ENCODE results near the gene BUB3.

Gene BUB3

DNA sequence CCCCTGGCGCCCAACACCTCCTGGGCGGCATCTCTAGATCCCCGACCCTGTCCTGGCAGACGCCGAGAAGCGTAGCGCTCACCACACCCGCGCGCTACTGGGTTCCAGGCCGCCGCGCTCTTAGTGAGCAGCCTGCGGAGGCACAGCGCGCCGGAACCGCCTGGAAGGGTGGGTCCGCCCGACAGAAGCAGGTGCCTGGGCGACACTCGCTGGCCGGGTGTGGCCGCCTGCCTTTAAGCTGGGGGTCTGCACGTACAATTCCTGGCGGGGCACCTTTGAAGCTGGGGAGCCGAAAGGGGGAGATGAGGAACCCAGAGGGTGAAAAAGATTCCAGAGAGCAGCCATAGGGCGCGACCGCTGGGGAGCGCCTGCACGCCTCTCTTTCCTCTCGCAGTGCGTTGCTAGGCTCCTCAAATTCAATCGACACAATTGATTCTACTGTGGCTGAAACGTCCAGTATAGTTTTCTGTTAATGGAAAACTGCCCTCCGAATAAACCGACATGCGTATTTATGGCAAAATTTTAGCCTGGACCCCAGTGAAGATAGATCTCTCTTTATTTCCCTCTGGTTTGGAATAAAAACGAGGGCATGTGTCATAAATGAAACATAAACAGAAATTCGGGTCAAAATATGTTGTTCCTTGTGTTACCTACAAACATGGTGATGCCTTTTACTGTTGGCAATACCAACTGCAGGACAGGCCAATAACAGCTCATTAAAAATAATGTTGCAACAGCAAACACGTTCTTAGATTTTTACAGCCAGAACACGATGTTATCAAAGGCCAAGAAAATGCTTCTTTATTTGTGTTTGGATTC is 13.8 kb upstream of the BUB3 start:
- H3K27ac ChIP-seq = no peak overlapping the region

DNA sequence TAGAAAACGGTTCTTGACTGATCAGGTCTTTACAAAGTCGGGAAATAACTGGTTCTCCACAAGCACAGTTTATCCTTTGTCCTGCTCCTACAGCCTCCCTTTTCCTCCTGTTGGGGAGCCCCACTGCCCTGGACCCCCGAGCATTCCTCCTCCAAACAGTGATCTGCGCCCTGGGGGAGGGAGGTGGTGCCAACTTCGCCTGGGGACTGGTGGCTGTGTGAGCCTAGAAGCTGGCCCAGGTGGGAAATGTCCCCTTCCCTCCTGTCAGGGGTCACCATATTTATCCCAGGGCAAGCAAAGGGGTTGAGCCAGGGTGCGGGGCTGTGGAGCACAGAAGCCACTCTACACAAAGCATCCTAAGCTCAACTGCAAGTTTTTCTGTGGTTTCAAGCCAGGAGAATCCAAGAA is 13.2 kb upstream of the BUB3 start:
- Histone ChIP-seq H3K4me3 (no peak overlapping the region), H3K27ac (no peak overlapping the region)

More for the DNA sequence above, 13.8 kb upstream of the BUB3 start:
- no peak overlapping the region for H3K4me3 ChIP-seq

DNA sequence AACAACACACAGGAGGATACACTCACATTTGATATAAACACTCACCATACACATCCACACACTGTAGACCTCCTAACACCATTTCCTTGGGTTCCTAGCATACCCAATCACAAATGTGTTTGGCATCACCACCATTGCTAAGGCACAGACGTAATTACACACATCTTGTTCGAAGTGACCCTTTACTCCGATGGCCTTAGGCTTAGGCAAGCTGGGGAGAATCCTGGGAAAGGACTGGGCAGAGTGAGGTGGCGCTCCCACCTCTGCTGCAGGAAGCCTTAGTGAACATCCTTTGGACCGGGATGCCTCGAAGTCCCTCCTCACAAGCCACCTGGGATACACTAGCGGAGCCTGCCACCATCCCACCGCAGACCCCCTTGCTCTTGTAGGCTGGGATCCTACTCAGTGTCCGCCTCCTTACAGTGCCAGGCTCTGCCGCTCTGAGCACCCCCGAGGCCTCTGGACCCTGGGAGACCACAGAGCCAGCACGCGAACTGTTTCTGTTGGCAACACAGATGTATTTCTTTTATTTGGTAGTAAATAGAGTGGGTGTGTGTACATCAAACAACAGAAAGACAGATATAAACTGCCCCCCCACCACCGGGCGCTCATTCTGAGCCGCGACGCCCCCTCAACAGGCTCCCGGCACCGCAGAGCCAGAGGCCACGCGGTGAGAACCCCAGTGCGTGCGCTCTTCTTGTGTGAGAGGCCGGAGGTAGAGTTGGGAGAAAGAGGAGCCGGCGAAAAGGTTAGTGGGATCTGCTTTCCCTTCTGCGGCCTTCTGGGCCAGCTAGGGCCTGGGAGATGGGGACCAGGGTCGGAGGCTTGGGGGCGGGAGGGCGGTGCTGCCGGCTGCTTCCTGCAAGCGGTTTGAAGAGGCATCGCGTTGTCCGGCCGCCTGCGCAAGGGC is 12.2 kb upstream of the BUB3 start:
- no peak overlapping the region for H3K4me3 ChIP-seq
- no peak overlapping the region for H3K27ac ChIP-seq

DNA sequence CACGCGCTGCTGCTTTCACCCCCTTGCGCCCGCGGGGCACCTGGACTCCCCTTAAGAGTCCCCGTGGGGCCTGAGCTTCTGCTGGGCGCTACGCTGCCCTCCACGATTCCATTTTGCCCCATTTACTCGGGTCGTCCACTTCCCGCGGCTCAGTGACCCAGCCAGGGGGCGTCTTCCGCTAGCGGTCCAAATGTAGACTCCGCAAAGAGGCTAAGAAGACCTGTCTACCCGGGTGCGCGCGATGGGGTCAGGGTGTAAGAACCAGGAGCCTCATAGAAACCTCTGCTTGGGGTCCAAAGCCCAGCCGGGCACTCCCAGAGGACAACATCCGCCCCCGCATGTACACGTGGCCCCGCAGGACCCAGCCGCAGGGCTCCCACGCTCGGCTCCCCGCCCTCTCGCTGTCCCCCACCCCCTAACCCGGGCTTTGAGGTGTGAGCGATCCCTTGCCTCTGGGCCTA is 11.5 kb upstream of the BUB3 start:
- no peak overlapping the region for H3K27ac ChIP-seq
- no peak overlapping the region for H3K4me3 ChIP-seq

DNA sequence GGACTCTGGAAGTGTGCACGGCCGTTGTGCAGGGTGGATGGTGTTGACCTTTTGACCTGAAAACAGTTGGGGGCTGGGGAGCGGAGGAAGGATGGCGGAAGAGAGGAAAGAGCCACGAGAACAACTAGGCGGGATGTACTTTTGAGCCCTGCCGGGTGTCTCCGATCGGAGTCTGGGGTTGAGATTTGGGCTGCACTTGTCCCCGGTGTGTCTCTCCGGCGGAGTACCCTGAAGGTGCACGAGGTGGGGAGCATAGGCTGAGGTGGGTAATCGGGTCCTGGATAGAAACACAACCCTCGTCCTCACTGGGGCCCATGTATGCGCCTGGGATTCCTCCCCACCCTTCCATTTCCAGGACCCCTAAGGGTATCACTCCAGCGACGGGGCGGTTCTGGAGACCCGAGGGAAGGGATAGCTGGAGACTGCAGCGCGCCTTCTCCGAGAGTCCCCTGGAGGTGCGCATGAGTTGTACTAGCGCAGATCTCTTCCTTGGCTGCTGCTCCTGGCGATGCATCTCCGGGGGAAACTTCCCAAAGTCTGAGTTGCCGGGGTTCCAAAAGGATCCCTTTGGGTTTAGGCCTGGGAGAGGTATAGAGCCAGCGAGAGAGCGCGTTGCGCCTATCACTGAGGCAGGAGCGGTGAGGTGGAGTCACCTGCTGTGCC is 10.9 kb upstream of the BUB3 start:
- H3K4me3 ChIP-seq = no peak overlapping the region
- no peak overlapping the region for H3K27ac ChIP-seq

DNA sequence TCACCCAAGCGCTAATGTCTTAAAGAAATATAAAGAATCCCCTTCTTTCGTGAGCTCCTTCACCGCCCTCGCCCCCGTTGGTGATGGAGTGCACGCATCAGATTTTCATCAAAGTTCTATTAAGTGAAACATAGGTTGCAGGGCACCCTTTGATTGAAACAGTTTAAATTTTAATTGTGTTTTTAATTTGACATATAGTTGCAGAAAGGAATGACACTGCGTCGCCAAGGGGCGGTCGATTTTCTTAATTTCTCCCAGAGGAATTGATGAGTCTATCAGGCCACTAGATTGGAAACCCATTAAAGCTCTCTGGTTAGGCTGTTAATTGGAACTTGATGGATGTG is 10.4 kb upstream of the BUB3 start:
- Histone ChIP-seq H3K4me3 (no peak overlapping the region), H3K27ac (no peak overlapping the region)

DNA sequence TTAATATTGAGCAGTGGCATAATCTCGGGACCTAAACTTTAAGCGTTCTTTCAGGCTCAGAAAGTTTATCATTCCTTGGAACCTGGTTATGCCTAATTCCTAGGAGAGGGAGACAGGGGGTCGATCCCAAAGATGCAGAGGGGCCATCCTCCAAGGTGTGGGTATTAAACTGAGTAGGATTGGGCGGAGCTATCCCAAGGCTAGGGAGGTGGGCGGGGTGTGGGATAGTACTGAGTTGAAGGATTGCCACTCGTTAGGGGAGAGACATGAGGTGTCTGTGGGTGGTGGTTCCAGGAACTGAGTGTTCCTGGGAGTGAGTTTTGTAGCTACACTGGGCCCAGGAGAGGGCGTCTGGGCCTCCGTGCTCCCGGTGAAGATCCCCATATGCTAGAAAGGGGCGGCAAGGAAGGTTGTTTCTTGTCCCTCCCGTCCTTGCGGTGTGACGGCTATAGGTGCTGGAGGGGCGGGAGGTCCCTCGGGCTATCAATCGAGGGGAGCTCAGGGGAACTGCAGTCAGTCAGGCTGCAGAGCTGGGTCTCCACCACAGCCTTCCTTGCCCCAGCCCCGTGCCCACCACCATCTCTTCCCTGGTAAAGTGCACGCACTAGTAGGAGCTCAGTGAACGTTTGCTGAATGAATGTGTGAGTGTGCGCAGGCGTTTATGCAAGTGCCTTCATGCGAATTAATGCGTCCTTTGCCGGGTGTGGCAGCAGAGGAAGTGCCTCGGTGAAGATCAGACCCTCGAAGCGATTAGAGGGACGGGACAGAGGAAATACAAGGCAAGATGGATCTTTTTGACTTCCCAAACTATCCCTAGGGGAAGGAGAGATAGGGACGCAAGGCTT is 9.3 kb upstream of the BUB3 start:
- H3K4me3 ChIP-seq = no peak overlapping the region
- no peak overlapping the region for H3K27ac ChIP-seq

DNA sequence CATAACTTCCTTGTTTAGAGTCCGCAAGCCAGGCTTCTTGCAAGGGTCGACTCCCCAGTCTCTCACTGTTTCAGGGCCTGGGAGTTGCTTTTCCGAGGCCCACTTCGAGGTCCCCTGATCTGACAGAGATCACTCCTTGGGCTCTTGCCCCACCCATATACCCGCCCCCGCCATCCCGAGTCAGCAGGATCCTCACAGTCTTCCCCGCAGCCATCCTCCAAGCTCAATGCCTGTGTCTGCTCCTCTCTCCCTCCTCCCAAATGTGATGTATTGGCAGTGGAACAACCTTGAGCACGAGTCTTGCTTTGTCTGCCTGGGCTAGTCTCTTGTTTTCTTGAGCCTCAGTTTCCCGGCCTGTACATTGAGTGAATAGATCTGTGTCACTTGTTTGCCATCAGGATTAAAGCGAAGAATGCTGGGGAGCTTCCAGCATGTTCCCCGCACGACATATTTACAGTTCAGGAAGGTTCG is 8.6 kb upstream of the BUB3 start:
- no peak overlapping the region for H3K4me3 ChIP-seq
- no peak overlapping the region for H3K27ac ChIP-seq

DNA sequence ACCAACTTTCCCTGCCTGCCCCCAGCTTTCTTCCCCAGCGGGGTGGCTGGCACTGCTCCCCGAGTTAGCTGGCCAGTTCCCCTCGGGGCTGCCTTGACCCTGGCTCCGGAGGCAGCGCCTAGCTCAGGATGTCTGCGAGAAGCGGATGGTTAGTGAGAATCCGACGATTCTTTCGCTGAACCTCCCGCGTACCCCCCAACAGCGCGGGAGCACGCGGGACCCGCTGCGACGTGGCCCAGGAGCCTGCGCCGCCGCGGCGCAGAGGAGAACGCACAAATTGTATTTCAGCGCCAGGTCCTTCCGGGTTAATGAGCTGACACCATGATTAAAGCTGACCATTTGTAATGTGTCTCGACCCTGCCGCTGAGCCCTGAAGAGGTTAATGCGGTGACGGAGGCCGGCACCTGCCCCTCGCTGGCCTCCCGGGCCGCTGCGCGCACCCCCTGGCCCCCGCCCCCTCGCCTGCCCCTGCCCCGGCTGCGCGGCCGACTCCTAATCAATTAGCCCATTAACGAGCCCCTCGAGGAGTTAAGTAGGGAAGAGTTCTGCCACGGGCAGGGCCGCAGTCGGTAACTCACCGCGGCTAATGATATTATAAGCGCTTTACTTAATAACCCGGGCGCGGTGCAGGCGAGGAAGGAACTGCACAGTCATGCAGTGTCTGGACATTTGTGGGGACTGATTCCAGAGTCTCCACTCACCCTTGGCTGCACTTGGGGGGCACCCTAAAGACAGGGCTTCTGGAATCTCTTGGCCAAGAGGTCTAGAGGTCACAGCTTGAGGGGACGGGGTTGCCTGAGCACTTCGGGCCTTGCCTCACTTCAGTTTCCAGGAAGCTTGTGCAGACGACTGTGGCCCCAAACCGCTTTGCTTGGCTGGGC is 7.9 kb upstream of the BUB3 start:
- Histone ChIP-seq H3K4me3 (no peak overlapping the region), H3K27ac (no peak overlapping the region)

DNA sequence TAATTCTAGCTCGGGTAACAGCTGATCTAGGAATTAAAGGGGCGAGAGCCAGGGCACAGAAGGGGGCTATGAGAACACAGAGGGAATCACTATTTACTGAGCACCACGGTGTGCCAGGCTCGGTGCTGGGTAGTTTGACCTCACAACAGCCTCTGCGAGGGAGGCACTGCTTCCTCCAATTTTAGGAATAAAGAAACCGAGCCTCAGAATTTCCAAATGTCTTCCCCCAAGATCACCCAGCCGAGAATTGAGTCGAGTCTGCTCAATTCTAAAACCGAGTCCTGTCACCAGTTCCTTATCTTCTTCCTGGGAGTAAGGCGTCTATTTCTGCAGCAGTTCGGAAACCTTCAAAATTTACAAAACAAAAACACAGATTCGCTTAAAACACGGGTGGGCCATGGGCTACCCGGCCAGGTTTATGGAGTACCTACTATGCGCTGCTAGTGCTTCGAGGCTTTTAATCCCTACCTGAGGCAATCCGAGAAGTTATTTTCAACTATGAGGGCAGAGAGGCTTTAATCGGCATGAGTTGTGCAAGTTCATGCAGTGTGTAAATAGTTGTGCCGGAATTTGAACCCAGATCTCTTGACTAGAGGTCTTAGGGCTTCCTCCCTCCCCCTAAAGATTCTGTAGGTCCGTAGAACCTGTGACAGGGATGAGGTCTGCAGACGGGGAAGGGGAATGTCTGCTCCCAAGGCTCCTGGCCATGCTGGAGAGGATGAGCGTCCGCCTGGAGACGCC is 7.1 kb upstream of the BUB3 start:
- Histone ChIP-seq H3K27ac (no peak overlapping the region), H3K4me3 (no peak overlapping the region)

DNA sequence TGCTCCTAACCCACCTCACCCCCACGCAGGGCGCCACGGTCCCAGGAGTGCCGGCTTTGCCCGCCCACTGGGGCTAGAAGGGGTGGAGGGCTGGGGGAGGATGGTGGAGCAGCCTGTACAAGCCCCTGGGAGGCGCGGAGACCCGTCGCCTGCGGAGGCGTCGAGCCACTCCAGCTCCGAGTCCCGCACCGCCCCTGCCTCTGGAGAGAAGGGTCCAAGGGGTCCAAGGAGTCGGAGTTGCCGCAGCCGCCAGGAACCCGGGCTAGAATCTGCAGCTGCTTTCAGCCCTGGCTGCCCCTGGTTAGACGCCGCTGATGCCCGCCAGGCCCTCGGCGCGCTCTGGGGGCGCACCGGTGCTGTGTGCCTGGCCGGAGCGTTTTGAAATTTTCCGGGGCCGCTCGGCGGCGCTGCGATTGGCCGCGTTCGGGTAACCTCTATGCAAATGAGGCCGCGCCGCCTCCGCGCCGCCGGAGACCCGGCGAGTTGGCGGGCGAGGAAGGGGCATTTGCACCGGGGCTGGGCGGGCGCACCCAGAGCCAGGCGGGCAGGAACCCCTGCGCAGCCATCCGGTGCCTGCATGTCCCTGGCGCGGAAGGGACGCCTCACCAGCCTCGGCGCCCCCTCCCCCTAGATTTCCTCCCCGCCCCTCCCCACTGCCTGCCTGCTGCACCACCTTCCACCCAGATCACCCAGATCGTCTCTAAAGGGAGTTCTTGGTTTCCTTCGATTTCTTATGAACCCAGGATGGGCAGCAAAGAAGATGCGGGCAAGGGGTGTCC is 6.4 kb upstream of the BUB3 start, which contains the start of gene HMX2:
HMX2 (plus strand) TSS at position 502 of the 779 bp plus-strand sequence; CDS start at position 745, 243 bp downstream.
- Histone ChIP-seq H3K27ac (no peak within 1 kb of the TSS), H3K4me3 (peak within 1 kb of the TSS in 2 of 7 experiments; percentile 1 to 13)

DNA sequence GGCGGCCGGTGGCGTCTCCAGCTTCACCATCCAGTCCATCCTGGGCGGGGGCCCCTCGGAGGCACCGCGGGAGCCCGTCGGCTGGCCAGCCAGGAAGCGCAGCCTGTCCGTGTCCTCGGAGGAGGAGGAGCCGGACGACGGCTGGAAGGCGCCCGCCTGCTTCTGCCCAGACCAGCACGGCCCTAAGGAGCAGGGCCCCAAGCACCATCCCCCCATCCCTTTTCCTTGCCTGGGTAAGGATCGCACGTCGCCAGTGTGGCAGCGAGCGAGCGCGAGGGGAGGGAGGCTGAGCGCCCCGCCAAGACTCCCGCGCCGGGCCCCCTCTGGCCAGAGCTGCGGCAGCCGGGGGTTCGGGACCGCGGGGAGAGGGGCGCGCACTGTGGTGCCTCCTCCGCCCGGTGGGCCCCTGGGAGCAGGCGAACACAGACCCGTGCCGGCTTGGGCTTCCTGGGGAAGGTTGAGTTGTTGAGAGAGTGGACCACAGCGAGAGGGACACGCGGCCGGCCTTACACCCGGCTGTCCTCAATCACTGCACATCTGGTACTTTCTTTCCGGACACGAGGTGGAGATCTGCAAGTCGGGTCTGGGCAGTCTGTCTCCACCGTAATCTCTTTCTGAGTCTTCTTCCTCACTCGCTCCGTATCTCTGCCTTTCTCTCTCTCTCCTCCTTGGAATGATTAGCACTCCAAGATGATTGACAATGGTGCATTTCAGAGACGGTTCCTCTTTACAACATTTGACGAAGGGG is 5.6 kb upstream of the BUB3 start:
- H3K4me3 ChIP-seq = peak overlapping the region in 2 of 7 experiments; percentile 1 to 13
- no peak overlapping the region for H3K27ac ChIP-seq

DNA sequence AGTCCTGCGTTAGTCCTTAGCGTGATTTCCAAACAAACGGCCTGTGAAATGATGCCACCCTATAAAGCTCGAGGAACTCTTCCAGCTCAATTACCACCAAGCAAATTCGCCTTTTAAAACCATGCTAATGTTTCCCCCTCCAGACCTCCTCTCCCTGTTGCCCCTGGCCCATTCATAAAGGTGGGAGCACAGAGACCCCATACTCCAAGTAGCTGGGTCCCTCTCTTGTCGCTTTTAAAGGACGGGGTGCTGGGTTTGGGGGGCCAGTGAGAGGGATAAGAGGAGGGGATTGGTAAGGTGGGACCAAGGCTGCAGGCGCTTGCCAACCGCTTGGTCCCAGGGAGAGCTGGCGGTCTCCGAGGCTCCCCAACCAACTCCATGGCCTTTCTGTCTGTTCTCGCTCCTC is 5.0 kb upstream of the BUB3 start:
- no peak overlapping the region for H3K27ac ChIP-seq
- H3K4me3 ChIP-seq = peak overlapping the region in 6 of 7 experiments; percentile 19 to 44 (median 27)

DNA sequence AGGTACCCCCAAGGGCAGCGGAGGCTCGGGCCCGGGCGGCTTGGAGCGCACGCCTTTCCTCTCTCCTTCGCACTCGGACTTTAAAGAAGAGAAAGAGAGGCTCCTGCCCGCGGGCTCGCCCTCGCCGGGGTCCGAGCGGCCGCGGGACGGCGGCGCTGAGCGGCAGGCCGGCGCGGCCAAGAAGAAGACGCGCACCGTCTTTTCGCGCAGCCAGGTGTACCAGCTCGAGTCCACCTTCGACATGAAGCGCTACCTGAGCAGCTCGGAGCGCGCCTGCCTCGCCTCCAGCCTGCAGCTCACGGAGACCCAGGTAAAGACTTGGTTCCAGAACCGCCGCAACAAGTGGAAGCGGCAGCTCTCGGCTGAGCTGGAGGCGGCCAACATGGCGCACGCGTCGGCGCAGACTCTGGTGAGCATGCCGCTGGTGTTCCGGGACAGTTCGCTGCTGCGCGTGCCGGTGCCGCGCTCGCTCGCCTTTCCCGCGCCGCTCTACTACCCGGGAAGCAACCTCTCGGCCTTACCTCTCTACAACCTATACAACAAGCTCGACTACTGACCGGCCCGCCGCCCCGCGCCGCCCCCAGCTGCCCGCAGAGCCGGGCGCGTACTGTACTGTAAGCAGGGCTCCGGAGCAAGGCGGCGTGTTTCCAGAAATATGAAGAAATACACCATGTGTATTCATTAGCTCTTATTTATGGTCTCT is 4.5 kb upstream of the BUB3 start:
- Histone ChIP-seq H3K27ac (no peak overlapping the region), H3K4me3 (peak overlapping the region; percentile 19 to 44 (median 23))

DNA sequence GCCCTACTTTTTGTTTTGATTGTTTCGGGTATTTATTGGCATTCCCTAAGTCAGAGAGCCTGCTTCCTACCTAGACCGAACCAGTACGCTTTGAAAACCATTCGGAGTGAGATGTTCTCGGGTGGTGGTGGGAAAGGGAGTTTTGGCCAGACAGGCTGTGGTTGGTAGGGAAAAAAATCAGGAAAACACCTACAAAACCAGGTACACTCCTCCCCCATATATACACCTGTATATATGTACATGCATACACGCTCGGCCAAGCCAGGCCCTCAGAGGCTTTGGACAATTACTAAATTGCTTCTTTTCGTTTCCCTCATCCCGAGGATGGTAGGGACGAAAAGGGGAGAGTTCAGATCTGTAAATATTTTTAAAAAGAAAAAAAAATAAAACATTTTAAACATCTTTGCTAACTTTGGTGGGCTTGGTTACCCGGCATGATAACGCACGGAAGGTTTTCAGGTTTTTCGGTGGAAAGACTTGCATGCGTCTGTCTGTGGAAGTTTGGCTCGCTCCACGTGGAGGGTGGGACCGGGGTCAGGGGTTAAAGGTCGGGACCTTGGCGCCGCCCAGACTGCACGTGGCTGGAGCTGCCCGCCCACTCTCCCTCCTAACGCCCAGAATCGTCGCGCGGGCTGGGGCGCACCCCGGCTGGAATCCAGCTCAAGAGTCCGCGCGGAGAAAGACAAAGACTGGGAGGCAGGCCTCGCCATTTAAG is 3.8 kb upstream of the BUB3 start:
- Histone ChIP-seq H3K4me3 (peak overlapping the region; percentile 3 to 44 (median 20)), H3K27ac (no peak overlapping the region)

All from skin epidermis (tissue), 12 donors.